GM19043 (cell line): Measurements from ENCODE around the gene KCNMA1.

Experiments
- ATAC-seq: cut with Tn5 transposase; IDR thresholded peaks from one replicate; pipeline ENCODE4 v1.9.1; 2021; ENCODE audit warnings: low read depth; ENCODE audit not compliant: unreplicated experiment

The KCNMA1 gene

DNA sequence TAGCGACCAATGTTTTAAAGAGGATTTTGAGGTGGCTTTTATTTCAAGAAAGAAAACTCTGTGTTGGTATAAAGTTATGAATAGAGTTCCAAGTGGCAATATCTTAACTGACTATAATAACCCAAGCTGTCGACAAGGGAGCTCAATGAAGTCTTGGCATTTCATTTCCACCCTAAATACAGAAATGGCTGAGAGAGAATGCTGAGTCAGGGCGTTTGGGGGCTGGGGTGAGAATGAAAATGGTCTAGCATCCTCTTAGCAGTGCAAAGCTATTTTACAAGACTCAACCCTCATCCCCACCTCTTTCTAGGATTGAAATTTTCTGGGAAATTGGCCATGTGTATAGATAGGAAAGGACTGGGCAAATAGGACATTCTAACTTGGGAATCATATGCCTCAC is 759.1 kb downstream of the KCNMA1 start:
- ATAC-seq, result no peak

DNA sequence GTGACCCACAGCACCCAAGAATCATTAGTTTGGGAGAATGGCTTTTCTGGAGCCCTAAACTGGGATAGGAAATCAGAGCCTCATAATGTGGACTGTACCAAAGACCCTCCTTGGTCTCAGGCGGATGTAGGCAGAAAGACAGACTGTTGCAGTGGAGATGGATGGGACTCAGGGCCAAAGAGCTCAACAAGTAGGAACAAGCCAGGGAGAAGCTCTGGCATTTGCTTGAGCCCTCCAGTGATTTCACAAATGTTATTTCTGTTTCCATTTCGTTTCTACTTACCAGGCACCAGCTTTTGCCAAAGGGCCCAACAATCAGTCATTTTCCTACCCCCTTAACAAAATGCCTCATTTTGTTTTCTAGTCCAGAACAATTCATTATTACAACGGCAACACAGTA is 762.7 kb downstream of the KCNMA1 start:
- ATAC-seq, result no peak

DNA sequence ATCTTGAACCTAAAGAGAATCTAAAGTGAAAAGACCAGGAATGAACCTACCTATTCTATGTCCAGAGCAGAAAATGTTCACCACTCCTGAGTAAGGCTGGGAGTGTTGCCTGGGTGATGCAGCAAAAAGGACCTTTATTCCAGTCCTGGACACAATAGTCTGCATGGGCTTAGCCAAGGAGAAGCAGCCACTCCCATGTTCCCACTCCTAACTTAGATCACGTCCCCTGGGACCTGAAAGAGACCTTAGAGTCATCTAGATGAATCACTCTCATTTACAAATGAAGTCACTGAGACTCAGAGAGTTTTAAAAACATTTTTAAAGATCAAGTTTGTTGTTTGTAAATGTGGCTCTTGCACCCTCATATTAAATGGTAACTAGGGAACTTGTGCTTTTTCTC is 763.4 kb downstream of the KCNMA1 start:
- no peak for ATAC-seq

DNA sequence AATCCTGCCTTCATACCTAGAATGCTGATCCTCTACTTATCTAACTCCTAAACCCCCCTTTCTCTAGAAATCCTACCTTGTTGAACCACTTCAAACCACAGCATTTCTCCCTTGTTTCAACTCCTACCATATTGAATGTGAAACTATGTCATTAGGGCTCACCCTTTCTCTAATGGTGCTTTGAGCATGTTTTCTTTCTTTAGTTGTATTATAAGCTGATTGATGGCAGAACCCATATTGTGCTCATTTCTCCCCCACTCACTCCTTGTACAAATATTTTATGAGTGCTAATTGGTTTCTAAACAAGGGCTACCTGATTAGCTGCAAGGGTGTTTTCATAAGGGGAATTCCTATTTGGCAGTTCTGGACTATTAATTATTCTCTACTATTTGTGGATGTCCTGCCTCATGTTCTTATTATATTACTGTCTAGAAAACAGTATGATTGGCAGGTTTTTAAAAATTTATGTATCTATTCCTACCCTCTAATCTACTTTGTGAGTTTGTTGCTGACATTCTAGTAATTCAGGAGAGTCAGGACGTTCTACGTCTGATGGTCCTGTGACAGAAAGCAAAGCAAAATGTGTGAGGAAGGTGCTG is 765.8 kb downstream of the KCNMA1 start:
- ATAC-seq, result no peak

DNA sequence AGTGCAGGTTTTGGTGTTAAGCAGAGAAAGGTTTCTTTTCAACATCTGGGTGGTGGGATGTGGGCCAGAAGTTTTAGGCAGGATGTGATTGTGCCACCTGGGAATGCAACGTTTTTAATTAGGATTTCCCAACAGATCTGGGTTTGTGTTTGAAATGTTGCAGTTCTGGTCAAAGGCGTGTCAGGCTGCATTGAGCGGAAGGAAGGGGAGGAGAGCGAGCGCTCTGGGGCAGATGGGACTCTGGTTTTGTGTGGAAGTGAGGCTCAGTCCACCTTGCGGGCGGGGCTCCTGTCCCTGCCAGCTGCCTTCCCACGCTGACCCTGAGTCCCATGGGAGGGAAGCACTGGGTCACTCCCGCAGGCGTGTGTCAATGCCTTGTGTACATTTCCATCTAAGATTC is 767.7 kb downstream of the KCNMA1 start:
- no peak for ATAC-seq

DNA sequence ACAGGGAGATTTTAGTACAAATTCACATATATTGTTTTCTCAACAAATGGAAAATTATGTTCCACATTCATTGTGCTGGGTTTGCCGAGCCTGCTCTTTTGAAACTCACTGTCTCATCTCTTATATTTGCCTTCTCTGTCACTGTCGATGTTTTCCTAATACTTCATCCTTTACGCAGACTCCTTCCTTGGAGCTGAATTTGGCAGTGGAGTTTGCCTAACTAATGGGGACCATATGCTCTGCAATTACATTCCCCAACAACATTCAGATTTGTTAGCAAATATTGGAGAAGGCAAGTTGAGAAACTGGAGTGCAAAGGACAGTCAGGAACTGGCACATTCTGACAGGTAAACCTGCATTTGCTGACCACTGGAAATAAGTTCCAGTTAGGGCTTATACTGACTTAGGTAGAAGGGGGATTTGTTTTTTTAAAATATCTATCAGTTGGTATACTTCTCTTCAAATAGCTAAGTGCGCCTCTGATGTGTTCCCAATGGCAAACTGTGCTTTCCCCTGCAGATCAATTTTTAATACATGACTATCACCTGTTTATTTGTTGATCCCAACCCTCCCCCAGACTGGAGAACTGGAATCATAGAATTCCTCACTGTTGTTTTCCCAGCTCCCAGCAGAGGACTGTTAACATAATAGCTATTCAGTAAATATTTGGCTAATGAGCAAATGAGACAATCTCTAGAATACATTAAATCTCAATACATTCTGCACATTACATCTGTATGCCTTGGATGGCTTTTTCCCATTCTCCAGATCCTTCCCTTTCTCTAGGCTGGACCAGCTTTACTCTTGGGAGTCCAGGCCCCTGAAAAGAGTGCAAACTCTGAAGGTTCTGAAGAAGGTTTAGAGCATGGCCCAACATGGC is 769.3 kb downstream of the KCNMA1 start:
- no peak for ATAC-seq

DNA sequence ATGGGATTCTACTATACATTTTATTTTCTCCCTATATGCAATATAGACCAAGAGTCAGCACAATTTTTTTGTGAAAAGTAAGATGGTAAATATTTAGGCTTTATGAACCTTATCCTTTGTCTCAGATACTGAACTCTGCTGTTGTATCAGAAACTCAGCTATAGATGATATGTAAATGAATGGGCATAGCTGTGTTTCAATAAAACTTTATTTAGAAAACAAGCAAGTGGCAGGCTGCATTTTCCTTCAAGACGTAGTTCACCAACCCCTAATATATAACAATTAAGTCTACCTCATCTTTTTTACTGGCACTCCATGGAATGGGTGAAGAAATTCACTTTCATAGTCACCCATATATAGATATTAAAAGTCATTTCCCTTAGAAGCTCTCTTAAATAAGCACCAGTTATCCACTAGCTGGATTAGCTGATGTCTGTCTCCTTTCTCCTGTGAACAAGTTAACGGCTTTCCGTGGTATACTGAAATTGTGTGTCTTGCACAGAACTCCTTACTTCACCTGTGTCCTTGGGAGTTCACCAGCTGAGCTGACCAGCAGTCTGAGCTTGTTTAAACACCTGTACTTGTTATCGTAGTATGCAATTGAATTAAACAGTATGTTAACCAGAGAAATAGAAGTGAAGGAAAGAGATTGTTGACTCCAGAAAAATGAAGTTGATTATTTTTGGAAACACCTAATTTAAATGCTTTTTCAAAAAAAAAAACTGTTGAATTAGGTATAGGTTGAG is 770.6 kb downstream of the KCNMA1 start:
- ATAC-seq, result no peak

DNA sequence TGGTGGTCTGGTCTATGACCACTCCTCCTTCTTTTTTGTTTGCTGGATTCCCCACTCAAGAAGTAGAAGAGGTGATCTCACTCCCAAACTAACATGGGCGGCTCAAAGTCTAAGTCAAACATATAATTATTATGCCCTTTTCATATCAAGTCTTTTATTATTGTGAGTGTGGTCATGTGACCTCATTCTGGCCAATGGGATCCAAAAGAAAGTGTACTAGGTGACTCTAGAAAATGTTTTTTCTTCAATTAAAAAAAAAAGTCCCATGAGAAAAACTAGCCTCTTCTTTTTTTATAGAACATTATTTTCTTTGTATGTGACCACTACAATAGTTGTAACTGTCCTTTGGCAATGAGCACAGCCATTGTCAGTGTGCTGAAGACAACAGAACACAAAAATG is 772.7 kb downstream of the KCNMA1 start:
- ATAC-seq, result no peak

DNA sequence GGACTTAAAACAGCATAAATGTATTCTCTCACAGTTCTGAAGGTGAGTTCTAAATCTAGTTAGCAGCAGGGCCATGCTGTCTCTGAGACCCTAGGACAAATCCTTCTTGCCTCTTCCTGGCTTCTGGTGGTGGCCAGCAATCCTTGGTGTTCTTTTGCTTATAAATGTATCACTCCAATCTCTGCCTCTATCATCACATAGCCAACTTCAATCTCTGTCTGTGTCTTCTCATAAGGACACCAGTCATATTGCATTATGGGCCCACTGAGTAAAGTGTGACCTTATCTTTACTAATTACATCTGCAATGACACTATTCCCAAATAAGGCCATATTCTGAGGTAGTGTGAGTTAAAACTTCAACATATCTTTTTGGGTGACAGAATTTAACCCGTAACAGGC is 778.9 kb downstream of the KCNMA1 start:
- ATAC-seq, result no peak

DNA sequence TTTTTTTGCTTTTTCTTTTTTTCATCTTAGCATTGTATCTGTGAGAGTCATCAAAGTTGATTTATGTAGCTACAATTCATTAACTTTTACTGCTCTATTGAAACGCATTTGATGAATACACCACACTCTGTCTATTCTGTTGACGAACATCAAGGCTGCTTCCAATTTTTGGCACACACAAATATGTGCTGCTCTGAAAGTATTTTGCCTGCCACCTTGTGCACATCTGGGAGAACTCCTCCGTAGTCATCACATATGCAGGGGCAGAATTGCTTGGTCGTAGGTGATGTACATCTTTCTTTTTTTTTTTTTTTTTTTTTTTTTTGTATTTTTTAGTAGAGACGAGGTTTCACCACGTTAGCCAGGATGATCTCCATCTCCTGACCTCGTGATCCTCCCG is 796.8 kb downstream of the KCNMA1 start:
- no peak for ATAC-seq

DNA sequence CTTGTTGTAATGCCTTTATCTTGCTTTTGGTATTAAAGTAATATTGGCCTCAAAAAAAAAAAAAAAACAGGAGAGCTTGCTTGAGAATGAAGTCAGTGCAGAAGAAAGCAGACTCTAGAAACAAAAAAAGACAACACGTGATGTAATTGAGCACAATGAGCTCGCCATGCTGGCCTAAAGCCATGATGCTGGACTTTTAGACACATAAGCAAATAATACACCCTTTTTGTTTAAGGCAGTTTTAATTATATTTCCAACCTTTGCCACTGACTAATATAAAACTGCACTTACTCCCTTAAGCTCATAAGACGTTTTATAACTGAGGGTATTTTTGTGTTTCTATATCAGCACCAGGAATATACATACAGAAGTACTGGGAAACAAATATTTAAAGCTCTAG is 798.3 kb downstream of the KCNMA1 start:
- no peak for ATAC-seq

DNA sequence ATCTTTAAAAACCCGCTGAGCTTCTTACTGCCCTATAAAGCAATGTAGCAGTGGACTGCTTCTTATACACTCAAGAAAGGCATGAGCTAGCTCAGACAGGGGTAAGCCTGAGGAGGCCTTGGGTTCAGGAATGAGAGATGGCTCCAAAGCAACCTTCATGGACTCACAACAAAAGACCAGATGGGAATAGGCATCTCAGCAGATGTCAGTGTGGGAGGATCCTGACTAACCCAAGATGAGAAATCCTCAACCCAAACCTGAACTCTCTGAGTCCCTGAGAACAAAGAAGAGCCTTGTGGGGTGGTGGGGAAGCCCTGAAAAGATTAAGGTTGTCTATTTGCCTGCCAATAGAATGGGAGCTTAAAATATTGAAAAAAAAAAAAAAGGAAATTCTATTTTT is 807.4 kb downstream of the KCNMA1 start:
- ATAC-seq, result no peak

DNA sequence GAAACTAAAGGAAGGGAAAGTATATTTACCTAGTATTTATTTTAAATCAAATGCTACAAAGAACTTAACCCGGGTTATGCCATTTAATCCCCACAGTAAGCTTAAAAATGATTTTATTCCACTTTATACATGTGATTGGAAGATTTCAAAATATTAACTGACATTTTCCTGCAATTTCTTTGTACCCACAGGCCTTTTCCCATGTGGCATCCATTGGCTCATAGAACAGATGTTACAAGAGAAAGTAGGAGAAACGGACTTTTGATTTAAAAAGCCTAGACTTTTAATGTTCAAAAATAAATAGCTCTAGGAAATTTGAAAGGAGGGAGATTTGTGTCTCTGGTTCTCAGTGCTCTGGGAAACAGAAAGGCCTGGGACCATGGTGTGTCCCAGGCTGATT is 807.9 kb downstream of the KCNMA1 start:
- no peak for ATAC-seq
